K562 (cell line): ENCODE data around the gene OTOGL. TPM values are rescaled to one million over a fixed set of nuclear protein-coding genes. Genes with fewer than 3 reads are reported as not detected.

Experiments used
- BHLHE40 ChIP-seq: IDR thresholded peaks from 2 replicates; pipeline ENCODE4 v1.6.1; 2011; ENCODE audit warnings: low read length, improper control_type of control experiment
- C11orf30 ChIP-seq: fragments of 450-650 bp; IDR thresholded peaks from 2 replicates; pipeline ENCODE4 v1.6.1; 2016; ENCODE audit warnings: low read depth, mild to moderate bottlenecking
- ELF4 ChIP-seq: fragments of 450-650 bp; formaldehyde crosslinking; IDR thresholded peaks from 2 replicates; pipeline ENCODE4 v1.4.0; 2022; ENCODE audit warnings: missing genetic modification characterization
- FOXA1 ChIP-seq: fragments of 450-650 bp; IDR thresholded peaks from 2 replicates; pipeline ENCODE4 v1.6.1; 2016; ENCODE audit warnings: mild to moderate bottlenecking, borderline replicate concordance
- FOXM1 ChIP-seq, 2 experiments: fragments of 450-650 bp in 1 of 2; sonication (generic) in 1 of 2; formaldehyde crosslinking in 1 of 2; IDR thresholded peaks; 2 replicates each; pipeline versions ENCODE4 v1.6.1 to v1.9.0; 2017 to 2022; ENCODE audit warnings: low read depth in 2 of 2, mild to moderate bottlenecking in 2 of 2, missing genetic modification reagents in 1 of 2, moderate library complexity in 1 of 2
- HDAC3 ChIP-seq: fragments of 450-650 bp; IDR thresholded peaks from 2 replicates; pipeline ENCODE4 v1.6.1; 2018; ENCODE audit warnings: borderline replicate concordance, mild to moderate bottlenecking, moderate library complexity; ENCODE audit not compliant: partially characterized antibody
- HLTF ChIP-seq: fragments of 450-650 bp; IDR thresholded peaks from 2 replicates; pipeline ENCODE4 v1.6.1; 2016
- NFATC3 ChIP-seq: fragments of 450-650 bp; IDR thresholded peaks from 2 replicates; pipeline ENCODE4 v1.6.1; 2017; ENCODE audit warnings: mild to moderate bottlenecking
- TCF7 ChIP-seq: sonication (generic); IDR thresholded peaks from 2 replicates; pipeline ENCODE4 v1.6.1; 2016; ENCODE audit warnings: antibody characterized with exemption, borderline replicate concordance
- THRAP3 ChIP-seq: fragments of 450-650 bp; IDR thresholded peaks from 2 replicates; pipeline ENCODE4 v1.6.1; 2016; ENCODE audit warnings: mild to moderate bottlenecking, inconsistent platforms, borderline replicate concordance
- TRIM28 ChIP-seq: fragments of 450-650 bp; IDR thresholded peaks from 2 replicates; pipeline ENCODE4 v1.6.1; 2017
- ZNF143 ChIP-seq: sonication (generic); formaldehyde crosslinking; IDR thresholded peaks from 2 replicates; pipeline ENCODE4 v1.9.0; 2022; ENCODE audit warnings: mild to moderate bottlenecking, missing genetic modification reagents
- ZNF431 ChIP-seq: sonication (generic); formaldehyde crosslinking; IDR thresholded peaks from 2 replicates; pipeline ENCODE4 v1.8.0; 2022; ENCODE audit warnings: mild to moderate bottlenecking, missing genetic modification reagents
- polyA plus RNA-seq, 8 experiments: library from polyadenylated mRNA; depleted of rRNA in 4 of 8; stranded (reverse) in 5 of 8; unstranded in 3 of 8; fragments of >200 nt; fragmentation: Nextera tagmentation in 2 of 8; fragmentation: Illumina TruSeq in 1 of 8; extraction: Ambion mirVana in 2 of 8; extraction: Trizol in 1 of 8; gene quantifications; 2 replicates each; pipeline versions ENCODE4 v1.2.1 to v1.2.3, GENCODE V29; 2011 to 2014; ENCODE audit warnings: inconsistent platforms in 1 of 8, missing spikeins in 1 of 8
- total RNA-seq, 7 experiments: library from RNA; depleted of rRNA in 6 of 7; stranded (reverse); fragments of >200 nt in 6 of 7; fragmentation: Illumina TruSeq in 2 of 7; extraction: Trizol in 2 of 7; gene quantifications; 2 replicates each; pipeline versions ENCODE4 v1.2.1 to v1.2.3, GENCODE V29; 2011 to 2021; ENCODE audit warnings: low replicate concordance in 1 of 7
- TF ChIP-seq, protein P1 (sequence below): sonication (generic); formaldehyde crosslinking; IDR thresholded peaks from 2 replicates; pipeline ENCODE4 v1.8.1; 2023; ENCODE audit warnings: mild to moderate bottlenecking, missing genetic modification reagents, moderate library complexity
- TF ChIP-seq, protein P2 (sequence below): fragments of 450-650 bp; formaldehyde crosslinking; IDR thresholded peaks from 2 replicates; pipeline ENCODE4 v1.4.0; 2020; ENCODE audit warnings: mild to moderate bottlenecking, moderate library complexity
- TF ChIP-seq, protein P3 (sequence below): fragments of 250-450 bp; sonication (Bioruptor Pico); IDR thresholded peaks from 2 replicates; pipeline ENCODE4 v1.8.0; 2021; ENCODE audit warnings: moderate library complexity, mild to moderate bottlenecking, inconsistent platforms
- TF ChIP-seq, protein P4 (sequence below): IDR thresholded peaks from 3 replicates; pipeline ENCODE4 v1.6.1; 2011; ENCODE audit warnings: borderline replicate concordance, mild to moderate bottlenecking; ENCODE audit not compliant: insufficient read length, insufficient read depth
- TF ChIP-seq, protein P5 (sequence below): fragments of 250-450 bp; sonication (Bioruptor Pico); IDR thresholded peaks from 2 replicates; pipeline ENCODE4 v1.5.0; 2020; ENCODE audit warnings: mild to moderate bottlenecking
- TF ChIP-seq, protein P6 (sequence below), 3 experiments: IDR thresholded peaks in 2 of 3; conservative IDR thresholded peaks in 1 of 3; 2 replicates each; pipeline ENCODE4 v1.5.1; 2011 to 2012; ENCODE audit warnings: low read length in 3 of 3, mild to moderate bottlenecking in 3 of 3, control low read depth in 2 of 3, improper control_type of control experiment in 1 of 3, inconsistent platforms in 1 of 3, low read depth in 1 of 3, mixed read lengths in 1 of 3, moderate library complexity in 1 of 3; ENCODE audit not compliant: insufficient read depth in 2 of 3
- TF ChIP-seq, protein P7 (sequence below): sonication (generic); formaldehyde crosslinking; IDR thresholded peaks from 2 replicates; pipeline ENCODE4 v1.8.1; 2022; ENCODE audit warnings: missing genetic modification reagents

OTOGL gene
- total and polyA plus RNA-seq, 9 of the 15 experiments (the other 6 are each of a cell fraction or from before 2014, with no cell fraction given), result 0.02 to 0.03 TPM; not detected in 7

DNA sequence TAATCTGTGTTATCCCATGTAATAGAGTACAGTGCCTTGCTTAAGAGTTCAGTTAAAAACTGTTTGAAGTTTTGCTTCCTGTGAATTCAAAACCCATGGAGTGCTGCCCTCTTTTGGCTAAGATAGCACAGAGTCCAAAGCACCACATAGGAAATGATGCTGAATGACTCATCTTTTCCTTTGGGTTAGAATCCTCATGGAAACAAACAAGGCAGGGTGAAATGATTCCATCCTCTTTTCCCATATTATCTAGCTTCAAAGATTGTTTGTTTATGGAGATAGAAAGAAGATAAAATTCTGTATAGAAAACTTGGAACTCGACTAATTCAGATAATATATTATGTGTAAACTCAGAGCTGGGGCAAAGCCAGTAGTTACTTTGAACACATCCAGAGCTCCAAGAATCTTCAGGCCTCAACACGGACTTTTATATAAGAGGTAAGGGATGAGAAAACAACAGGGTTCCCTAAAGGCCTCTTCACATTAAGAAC is 87.4 kb downstream of the OTOGL start (continued):
- TF ChIP-seq, protein P1, sequence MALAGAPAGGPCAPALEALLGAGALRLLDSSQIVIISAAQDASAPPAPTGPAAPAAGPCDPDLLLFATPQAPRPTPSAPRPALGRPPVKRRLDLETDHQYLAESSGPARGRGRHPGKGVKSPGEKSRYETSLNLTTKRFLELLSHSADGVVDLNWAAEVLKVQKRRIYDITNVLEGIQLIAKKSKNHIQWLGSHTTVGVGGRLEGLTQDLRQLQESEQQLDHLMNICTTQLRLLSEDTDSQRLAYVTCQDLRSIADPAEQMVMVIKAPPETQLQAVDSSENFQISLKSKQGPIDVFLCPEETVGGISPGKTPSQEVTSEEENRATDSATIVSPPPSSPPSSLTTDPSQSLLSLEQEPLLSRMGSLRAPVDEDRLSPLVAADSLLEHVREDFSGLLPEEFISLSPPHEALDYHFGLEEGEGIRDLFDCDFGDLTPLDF (CRISPR knock-in tag), result no peak
- TF ChIP-seq ZNF143 (CRISPR knock-in tag) (no peak), C11orf30 (no peak; the same call in 1 of the 2 replicates), FOXA1 (no peak), FOXM1 (IDR thresholded peaks at IDR 0.05; ENCODE audit: low read depth) (no peak), FOXM1 (CRISPR knock-in tag; IDR thresholded peaks at IDR 0.05; ENCODE audit: low read depth) (no peak), HDAC3 (no peak), THRAP3 (no peak), BHLHE40 (no peak), HLTF (no peak), ELF4 (CRISPR knock-in tag) (no peak), NFATC3 (peak; percentile 96), TRIM28 (no peak), TCF7 (no peak), ZNF431 (CRISPR knock-in tag) (no peak)
- TF ChIP-seq, protein P2, sequence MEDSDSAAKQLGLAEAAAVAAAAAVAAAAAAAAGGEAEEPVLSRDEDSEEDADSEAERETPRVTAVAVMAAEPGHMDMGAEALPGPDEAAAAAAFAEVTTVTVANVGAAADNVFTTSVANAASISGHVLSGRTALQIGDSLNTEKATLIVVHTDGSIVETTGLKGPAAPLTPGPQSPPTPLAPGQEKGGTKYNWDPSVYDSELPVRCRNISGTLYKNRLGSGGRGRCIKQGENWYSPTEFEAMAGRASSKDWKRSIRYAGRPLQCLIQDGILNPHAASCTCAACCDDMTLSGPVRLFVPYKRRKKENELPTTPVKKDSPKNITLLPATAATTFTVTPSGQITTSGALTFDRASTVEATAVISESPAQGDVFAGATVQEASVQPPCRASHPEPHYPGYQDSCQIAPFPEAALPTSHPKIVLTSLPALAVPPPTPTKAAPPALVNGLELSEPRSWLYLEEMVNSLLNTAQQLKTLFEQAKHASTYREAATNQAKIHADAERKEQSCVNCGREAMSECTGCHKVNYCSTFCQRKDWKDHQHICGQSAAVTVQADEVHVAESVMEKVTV (CRISPR knock-in tag), result peak; percentile 82
- TF ChIP-seq, protein P3, sequence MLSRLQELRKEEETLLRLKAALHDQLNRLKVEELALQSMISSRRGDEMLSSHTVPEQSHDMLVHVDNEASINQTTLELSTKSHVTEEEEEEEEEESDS (CRISPR knock-in tag), result no peak
- TF ChIP-seq, protein P4, sequence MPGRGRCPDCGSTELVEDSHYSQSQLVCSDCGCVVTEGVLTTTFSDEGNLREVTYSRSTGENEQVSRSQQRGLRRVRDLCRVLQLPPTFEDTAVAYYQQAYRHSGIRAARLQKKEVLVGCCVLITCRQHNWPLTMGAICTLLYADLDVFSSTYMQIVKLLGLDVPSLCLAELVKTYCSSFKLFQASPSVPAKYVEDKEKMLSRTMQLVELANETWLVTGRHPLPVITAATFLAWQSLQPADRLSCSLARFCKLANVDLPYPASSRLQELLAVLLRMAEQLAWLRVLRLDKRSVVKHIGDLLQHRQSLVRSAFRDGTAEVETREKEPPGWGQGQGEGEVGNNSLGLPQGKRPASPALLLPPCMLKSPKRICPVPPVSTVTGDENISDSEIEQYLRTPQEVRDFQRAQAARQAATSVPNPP, result no peak
- TF ChIP-seq, protein P5, sequence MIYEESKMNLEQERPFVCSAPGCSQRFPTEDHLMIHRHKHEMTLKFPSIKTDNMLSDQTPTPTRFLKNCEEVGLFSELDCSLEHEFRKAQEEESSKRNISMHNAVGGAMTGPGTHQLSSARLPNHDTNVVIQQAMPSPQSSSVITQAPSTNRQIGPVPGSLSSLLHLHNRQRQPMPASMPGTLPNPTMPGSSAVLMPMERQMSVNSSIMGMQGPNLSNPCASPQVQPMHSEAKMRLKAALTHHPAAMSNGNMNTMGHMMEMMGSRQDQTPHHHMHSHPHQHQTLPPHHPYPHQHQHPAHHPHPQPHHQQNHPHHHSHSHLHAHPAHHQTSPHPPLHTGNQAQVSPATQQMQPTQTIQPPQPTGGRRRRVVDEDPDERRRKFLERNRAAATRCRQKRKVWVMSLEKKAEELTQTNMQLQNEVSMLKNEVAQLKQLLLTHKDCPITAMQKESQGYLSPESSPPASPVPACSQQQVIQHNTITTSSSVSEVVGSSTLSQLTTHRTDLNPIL (CRISPR knock-in tag), result no peak
- TF ChIP-seq, protein P6, sequence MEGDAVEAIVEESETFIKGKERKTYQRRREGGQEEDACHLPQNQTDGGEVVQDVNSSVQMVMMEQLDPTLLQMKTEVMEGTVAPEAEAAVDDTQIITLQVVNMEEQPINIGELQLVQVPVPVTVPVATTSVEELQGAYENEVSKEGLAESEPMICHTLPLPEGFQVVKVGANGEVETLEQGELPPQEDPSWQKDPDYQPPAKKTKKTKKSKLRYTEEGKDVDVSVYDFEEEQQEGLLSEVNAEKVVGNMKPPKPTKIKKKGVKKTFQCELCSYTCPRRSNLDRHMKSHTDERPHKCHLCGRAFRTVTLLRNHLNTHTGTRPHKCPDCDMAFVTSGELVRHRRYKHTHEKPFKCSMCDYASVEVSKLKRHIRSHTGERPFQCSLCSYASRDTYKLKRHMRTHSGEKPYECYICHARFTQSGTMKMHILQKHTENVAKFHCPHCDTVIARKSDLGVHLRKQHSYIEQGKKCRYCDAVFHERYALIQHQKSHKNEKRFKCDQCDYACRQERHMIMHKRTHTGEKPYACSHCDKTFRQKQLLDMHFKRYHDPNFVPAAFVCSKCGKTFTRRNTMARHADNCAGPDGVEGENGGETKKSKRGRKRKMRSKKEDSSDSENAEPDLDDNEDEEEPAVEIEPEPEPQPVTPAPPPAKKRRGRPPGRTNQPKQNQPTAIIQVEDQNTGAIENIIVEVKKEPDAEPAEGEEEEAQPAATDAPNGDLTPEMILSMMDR (IDR thresholded peaks at IDR 0.05 in 2 of 3, conservative IDR thresholded peaks at IDR 0.05 in 1 of 3; ENCODE audit: insufficient read depth in 2 of 3, low read depth in 1 of 3, low read length in 3 of 3), result peak; percentile 51 to 80 (median 67); a peak in 5 of 6 replicates
- TF ChIP-seq, protein P7, sequence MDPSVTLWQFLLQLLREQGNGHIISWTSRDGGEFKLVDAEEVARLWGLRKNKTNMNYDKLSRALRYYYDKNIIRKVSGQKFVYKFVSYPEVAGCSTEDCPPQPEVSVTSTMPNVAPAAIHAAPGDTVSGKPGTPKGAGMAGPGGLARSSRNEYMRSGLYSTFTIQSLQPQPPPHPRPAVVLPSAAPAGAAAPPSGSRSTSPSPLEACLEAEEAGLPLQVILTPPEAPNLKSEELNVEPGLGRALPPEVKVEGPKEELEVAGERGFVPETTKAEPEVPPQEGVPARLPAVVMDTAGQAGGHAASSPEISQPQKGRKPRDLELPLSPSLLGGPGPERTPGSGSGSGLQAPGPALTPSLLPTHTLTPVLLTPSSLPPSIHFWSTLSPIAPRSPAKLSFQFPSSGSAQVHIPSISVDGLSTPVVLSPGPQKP, result no peak
